Measurements from ENCODE around the gene PER3.
"Not testable (repeated sequence)": the region's sequence is repeated elsewhere in the genome, so short reads cannot be mapped to it uniquely, and the experiment has no call there.

Gene PER3

GRCh38 chr1:7780976-7781375 lies 3.1 kb upstream of the PER3 start:
- Histone ChIP-seq H3K36me3 (ENCODE audit: insufficient read depth, low read length) (peaks cover 36% of the 10 kb centered on the region), H3K9me3 (replicated peaks; ENCODE audit: low read length) (no peaks in the 10 kb centered on the region), H3K4me1 (ENCODE audit: control insufficient read depth, insufficient read depth, low read length) (peaks cover 12% of the 10 kb centered on the region), H3K4me2 (ENCODE audit: low read length) (no peak overlapping the region), H3K9ac (ENCODE audit: low read depth, low read length) (no peak overlapping the region), H3K4me3 (ENCODE audit: low read length) (no peak overlapping the region), H3K27me3 (ENCODE audit: control insufficient read depth, insufficient read depth, low read length) (no peaks in the 10 kb centered on the region)

- Histone ChIP-seq H3K9me3 (replicated peaks; ENCODE audit: low read length) (no peaks in the 10 kb centered on the region), H3K9ac (ENCODE audit: low read depth, low read length) (no peak overlapping the region), H3K36me3 (ENCODE audit: insufficient read depth, low read length) (peaks cover 36% of the 10 kb centered on the region), H3K4me1 (ENCODE audit: control insufficient read depth, insufficient read depth, low read length) (peaks cover 12% of the 10 kb centered on the region), H3K4me2 (ENCODE audit: low read length) (no peak overlapping the region), H3K27me3 (ENCODE audit: control insufficient read depth, insufficient read depth, low read length) (no peaks in the 10 kb centered on the region), H3K4me3 (ENCODE audit: low read length) (no peak overlapping the region)
These were observed 2.6 kb upstream of the PER3 start for GRCh38 chr1:7781501-7781900.

- no peak overlapping the region for H3K4me2 ChIP-seq (ENCODE audit: low read length)
- H3K27me3 ChIP-seq (ENCODE audit: control insufficient read depth, insufficient read depth, low read length): no peaks in the 10 kb centered on the region
- H3K9me3 ChIP-seq (replicated peaks; ENCODE audit: low read length): no peaks in the 10 kb centered on the region
- H3K4me1 ChIP-seq (ENCODE audit: control insufficient read depth, insufficient read depth, low read length): peaks cover 12% of the 10 kb centered on the region
- no peak overlapping the region for H3K9ac ChIP-seq (ENCODE audit: low read depth, low read length)
- H3K36me3 ChIP-seq (ENCODE audit: insufficient read depth, low read length): peaks cover 35% of the 10 kb centered on the region
- H3K4me3 ChIP-seq (ENCODE audit: low read length): no peak overlapping the region
These were observed 2.1 kb upstream of the PER3 start for GRCh38 chr1:7781923-7782495.

GRCh38 chr1:7783178-7783711 lies 846 bp upstream of the PER3 start:
- no peaks in the 10 kb centered on the region for H3K9me3 ChIP-seq (replicated peaks; ENCODE audit: low read length)
- H3K4me1 ChIP-seq (ENCODE audit: control insufficient read depth, insufficient read depth, low read length): peaks cover 12% of the 10 kb centered on the region
- peak overlapping the region; percentile 71 for H3K4me3 ChIP-seq (ENCODE audit: low read length)
- peaks cover 23% of the 10 kb centered on the region for H3K36me3 ChIP-seq (ENCODE audit: insufficient read depth, low read length)
- H3K9ac ChIP-seq (ENCODE audit: low read depth, low read length): peak overlapping the region; percentile 62
- H3K27me3 ChIP-seq (ENCODE audit: control insufficient read depth, insufficient read depth, low read length): no peaks in the 10 kb centered on the region
- H3K4me2 ChIP-seq (ENCODE audit: low read length): peak overlapping the region; percentile 96

- H3K9me3 ChIP-seq (replicated peaks; ENCODE audit: low read length): no peaks in the 10 kb centered on the region
- peak overlapping the region; percentile 43 for H3K9ac ChIP-seq (ENCODE audit: low read depth, low read length)
These were observed 491 bp downstream of the PER3 start for GRCh38 chr1:7784492-7785071.

GRCh38 chr1:7785108-7785507 lies 1.0 kb downstream of the PER3 start:
- H3K4me1 ChIP-seq (ENCODE audit: control insufficient read depth, insufficient read depth, low read length): peaks cover 12% of the 10 kb centered on the region
- H3K9ac ChIP-seq (ENCODE audit: low read depth, low read length): no peak overlapping the region
- H3K9me3 ChIP-seq (replicated peaks; ENCODE audit: low read length): no peaks in the 10 kb centered on the region
- H3K4me3 ChIP-seq (ENCODE audit: low read length): no peak overlapping the region
- no peaks in the 10 kb centered on the region for H3K27me3 ChIP-seq (ENCODE audit: control insufficient read depth, insufficient read depth, low read length)
- peaks cover 10% of the 10 kb centered on the region for H3K36me3 ChIP-seq (ENCODE audit: insufficient read depth, low read length)
- H3K4me2 ChIP-seq (ENCODE audit: low read length): no peak overlapping the region

More at GRCh38 chr1:7784492-7785071, 491 bp downstream of the PER3 start:
- Histone ChIP-seq H3K4me2 (ENCODE audit: low read length) (peak overlapping the region; percentile 82), H3K4me3 (ENCODE audit: low read length) (peak overlapping the region; percentile 71), H3K27me3 (ENCODE audit: control insufficient read depth, insufficient read depth, low read length) (no peaks in the 10 kb centered on the region), H3K4me1 (ENCODE audit: control insufficient read depth, insufficient read depth, low read length) (peaks cover 12% of the 10 kb centered on the region), H3K36me3 (ENCODE audit: insufficient read depth, low read length) (peaks cover 14% of the 10 kb centered on the region)

- H3K4me3 ChIP-seq (ENCODE audit: low read length): no peak overlapping the region
- peaks cover 12% of the 10 kb centered on the region for H3K4me1 ChIP-seq (ENCODE audit: control insufficient read depth, insufficient read depth, low read length)
- H3K9ac ChIP-seq (ENCODE audit: low read depth, low read length): no peak overlapping the region
- H3K4me2 ChIP-seq (ENCODE audit: low read length): no peak overlapping the region
- H3K36me3 ChIP-seq (ENCODE audit: insufficient read depth, low read length): no peaks in the 10 kb centered on the region
- H3K9me3 ChIP-seq (replicated peaks; ENCODE audit: low read length): no peaks in the 10 kb centered on the region
- no peaks in the 10 kb centered on the region for H3K27me3 ChIP-seq (ENCODE audit: control insufficient read depth, insufficient read depth, low read length)
These were observed 2.7 kb downstream of the PER3 start for GRCh38 chr1:7786795-7787194.

GRCh38 chr1:7789828-7790227 lies 5.7 kb downstream of the PER3 start:
- no peaks in the 10 kb centered on the region for H3K9me3 ChIP-seq (replicated peaks; ENCODE audit: low read length)
- H3K9ac ChIP-seq (ENCODE audit: low read depth, low read length): no peak overlapping the region
- H3K4me2 ChIP-seq (ENCODE audit: low read length): no peak overlapping the region
- no peaks in the 10 kb centered on the region for H3K4me1 ChIP-seq (ENCODE audit: control insufficient read depth, insufficient read depth, low read length)
- H3K36me3 ChIP-seq (ENCODE audit: insufficient read depth, low read length): no peaks in the 10 kb centered on the region
- no peak overlapping the region for H3K4me3 ChIP-seq (ENCODE audit: low read length)
- no peaks in the 10 kb centered on the region for H3K27me3 ChIP-seq (ENCODE audit: control insufficient read depth, insufficient read depth, low read length)

GRCh38 chr1:7791027-7791426 lies 6.9 kb downstream of the PER3 start:
- not testable (repeated sequence) for H3K4me2 ChIP-seq (ENCODE audit: low read length); H3K4me3 ChIP-seq (ENCODE audit: low read length); H3K9me3 ChIP-seq (replicated peaks; ENCODE audit: low read length); H3K27me3 ChIP-seq (ENCODE audit: control insufficient read depth, insufficient read depth, low read length); H3K4me1 ChIP-seq (ENCODE audit: control insufficient read depth, insufficient read depth, low read length); H3K9ac ChIP-seq (ENCODE audit: low read depth, low read length); H3K36me3 ChIP-seq (ENCODE audit: insufficient read depth, low read length)

GRCh38 chr1:7795406-7795805 lies 11.3 kb downstream of the PER3 start:
- no peak overlapping the region for H3K4me2 ChIP-seq (ENCODE audit: low read length)
- no peaks in the 10 kb centered on the region for H3K36me3 ChIP-seq (ENCODE audit: insufficient read depth, low read length)
- no peaks in the 10 kb centered on the region for H3K4me1 ChIP-seq (ENCODE audit: control insufficient read depth, insufficient read depth, low read length)
- H3K27me3 ChIP-seq (ENCODE audit: control insufficient read depth, insufficient read depth, low read length): no peaks in the 10 kb centered on the region
- H3K9me3 ChIP-seq (replicated peaks; ENCODE audit: low read length): no peaks in the 10 kb centered on the region
- no peak overlapping the region for H3K4me3 ChIP-seq (ENCODE audit: low read length)
- H3K9ac ChIP-seq (ENCODE audit: low read depth, low read length): no peak overlapping the region

- H3K4me3 ChIP-seq (ENCODE audit: low read length): no peak overlapping the region
- H3K27me3 ChIP-seq (ENCODE audit: control insufficient read depth, insufficient read depth, low read length): no peaks in the 10 kb centered on the region
- H3K9ac ChIP-seq (ENCODE audit: low read depth, low read length): no peak overlapping the region
- H3K36me3 ChIP-seq (ENCODE audit: insufficient read depth, low read length): no peaks in the 10 kb centered on the region
- H3K4me1 ChIP-seq (ENCODE audit: control insufficient read depth, insufficient read depth, low read length): peaks cover 3% of the 10 kb centered on the region
- no peaks in the 10 kb centered on the region for H3K9me3 ChIP-seq (replicated peaks; ENCODE audit: low read length)
- no peak overlapping the region for H3K4me2 ChIP-seq (ENCODE audit: low read length)
These were observed 21.4 kb downstream of the PER3 start for GRCh38 chr1:7805460-7805859.

- Histone ChIP-seq H3K9me3 (replicated peaks; ENCODE audit: low read length) (peaks cover 4% of the 10 kb centered on the region), H3K4me3 (ENCODE audit: low read length) (no peak overlapping the region), H3K9ac (ENCODE audit: low read depth, low read length) (no peak overlapping the region), H3K4me2 (ENCODE audit: low read length) (no peak overlapping the region), H3K4me1 (ENCODE audit: control insufficient read depth, insufficient read depth, low read length) (peaks cover 6% of the 10 kb centered on the region), H3K36me3 (ENCODE audit: insufficient read depth, low read length) (no peaks in the 10 kb centered on the region), H3K27me3 (ENCODE audit: control insufficient read depth, insufficient read depth, low read length) (no peaks in the 10 kb centered on the region)
These were observed 24.3 kb downstream of the PER3 start for GRCh38 chr1:7808253-7808844.

Data from skeletal muscle satellite cell (primary cell).